GM23338 (cell line): ENCODE data around the gene OR2L5.

Experiments
- EZH2 ChIP-seq: fragments of 200-600 bp; sonication (generic); IDR thresholded peaks from one replicate; pipeline ENCODE4 v1.8.0; 2017; ENCODE audit warnings: antibody characterized with exemption, mild to moderate bottlenecking, low read depth; ENCODE audit not compliant: unreplicated experiment
- EZH2phosphoT487 ChIP-seq: fragments of 200-600 bp; sonication (generic); IDR thresholded peaks from one replicate; pipeline ENCODE4 v1.8.1; 2018; ENCODE audit warnings: antibody characterized with exemption; ENCODE audit not compliant: unreplicated experiment
- JUNB ChIP-seq: IDR thresholded peaks from one replicate; pipeline ENCODE4 v1.6.1; 2016; ENCODE audit warnings: antibody characterized with exemption; ENCODE audit not compliant: unreplicated experiment
- POLR2AphosphoS5 ChIP-seq: IDR thresholded peaks from 2 replicates; pipeline ENCODE4 v1.6.1; 2016; ENCODE audit warnings: antibody characterized with exemption, low read depth
- STAT1 ChIP-seq: IDR thresholded peaks from one replicate; pipeline ENCODE4 v1.6.1; 2016; ENCODE audit warnings: antibody characterized with exemption; ENCODE audit not compliant: unreplicated experiment
- ZNF114 ChIP-seq: fragments of 250-450 bp; sonication (Bioruptor Pico); IDR thresholded peaks from 2 replicates; pipeline ENCODE4 v1.5.0; 2020; ENCODE audit warnings: mild to moderate bottlenecking, moderate library complexity
- TF ChIP-seq, protein P1 (sequence below), 2 experiments: fragments of 200-600 bp in 1 of 2; sonication (generic) in 1 of 2; conservative IDR thresholded peaks; 2 replicates each; pipeline versions ENCODE4 v1.5.1 to v1.6.1; 2016 to 2017; ENCODE audit warnings: antibody characterized with exemption in 2 of 2, low read depth in 2 of 2, mild to moderate bottlenecking in 2 of 2, moderate library complexity in 1 of 2
- TF ChIP-seq, protein P2 (sequence below): IDR thresholded peaks from one replicate; pipeline ENCODE4 v1.6.1; 2018; ENCODE audit warnings: antibody characterized with exemption; ENCODE audit not compliant: unreplicated experiment

DNA sequence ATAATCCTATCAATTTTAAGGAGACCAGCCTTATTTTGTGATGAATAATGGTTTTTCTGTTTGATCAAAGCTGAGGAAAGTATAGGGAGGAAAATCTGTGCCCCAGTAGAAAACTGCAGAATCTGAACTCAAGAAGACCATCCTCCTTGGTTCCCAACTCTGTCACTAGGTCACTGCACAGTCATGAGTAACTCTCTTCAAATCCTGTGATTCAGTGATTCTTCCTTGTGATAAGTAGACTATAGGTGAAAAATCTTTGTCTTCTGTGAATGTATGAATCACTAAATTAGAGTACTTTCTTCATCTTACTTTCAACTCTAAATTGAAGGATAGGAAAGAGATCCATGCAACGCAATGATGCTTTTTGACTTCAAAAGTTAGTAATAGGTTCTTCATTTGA, 13.3 kb upstream of the OR2L5 start:
- TF ChIP-seq, protein P1, sequence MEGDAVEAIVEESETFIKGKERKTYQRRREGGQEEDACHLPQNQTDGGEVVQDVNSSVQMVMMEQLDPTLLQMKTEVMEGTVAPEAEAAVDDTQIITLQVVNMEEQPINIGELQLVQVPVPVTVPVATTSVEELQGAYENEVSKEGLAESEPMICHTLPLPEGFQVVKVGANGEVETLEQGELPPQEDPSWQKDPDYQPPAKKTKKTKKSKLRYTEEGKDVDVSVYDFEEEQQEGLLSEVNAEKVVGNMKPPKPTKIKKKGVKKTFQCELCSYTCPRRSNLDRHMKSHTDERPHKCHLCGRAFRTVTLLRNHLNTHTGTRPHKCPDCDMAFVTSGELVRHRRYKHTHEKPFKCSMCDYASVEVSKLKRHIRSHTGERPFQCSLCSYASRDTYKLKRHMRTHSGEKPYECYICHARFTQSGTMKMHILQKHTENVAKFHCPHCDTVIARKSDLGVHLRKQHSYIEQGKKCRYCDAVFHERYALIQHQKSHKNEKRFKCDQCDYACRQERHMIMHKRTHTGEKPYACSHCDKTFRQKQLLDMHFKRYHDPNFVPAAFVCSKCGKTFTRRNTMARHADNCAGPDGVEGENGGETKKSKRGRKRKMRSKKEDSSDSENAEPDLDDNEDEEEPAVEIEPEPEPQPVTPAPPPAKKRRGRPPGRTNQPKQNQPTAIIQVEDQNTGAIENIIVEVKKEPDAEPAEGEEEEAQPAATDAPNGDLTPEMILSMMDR (conservative IDR thresholded peaks at IDR 0.05; ENCODE audit: low read depth in 2 of 2) = no peak
- TF ChIP-seq POLR2AphosphoS5 (no peak), EZH2phosphoT487 (no peak), EZH2 (no peak), JUNB (no peak), STAT1 (no peak), ZNF114 (CRISPR knock-in tag) (no peak)
- TF ChIP-seq, protein P2, sequence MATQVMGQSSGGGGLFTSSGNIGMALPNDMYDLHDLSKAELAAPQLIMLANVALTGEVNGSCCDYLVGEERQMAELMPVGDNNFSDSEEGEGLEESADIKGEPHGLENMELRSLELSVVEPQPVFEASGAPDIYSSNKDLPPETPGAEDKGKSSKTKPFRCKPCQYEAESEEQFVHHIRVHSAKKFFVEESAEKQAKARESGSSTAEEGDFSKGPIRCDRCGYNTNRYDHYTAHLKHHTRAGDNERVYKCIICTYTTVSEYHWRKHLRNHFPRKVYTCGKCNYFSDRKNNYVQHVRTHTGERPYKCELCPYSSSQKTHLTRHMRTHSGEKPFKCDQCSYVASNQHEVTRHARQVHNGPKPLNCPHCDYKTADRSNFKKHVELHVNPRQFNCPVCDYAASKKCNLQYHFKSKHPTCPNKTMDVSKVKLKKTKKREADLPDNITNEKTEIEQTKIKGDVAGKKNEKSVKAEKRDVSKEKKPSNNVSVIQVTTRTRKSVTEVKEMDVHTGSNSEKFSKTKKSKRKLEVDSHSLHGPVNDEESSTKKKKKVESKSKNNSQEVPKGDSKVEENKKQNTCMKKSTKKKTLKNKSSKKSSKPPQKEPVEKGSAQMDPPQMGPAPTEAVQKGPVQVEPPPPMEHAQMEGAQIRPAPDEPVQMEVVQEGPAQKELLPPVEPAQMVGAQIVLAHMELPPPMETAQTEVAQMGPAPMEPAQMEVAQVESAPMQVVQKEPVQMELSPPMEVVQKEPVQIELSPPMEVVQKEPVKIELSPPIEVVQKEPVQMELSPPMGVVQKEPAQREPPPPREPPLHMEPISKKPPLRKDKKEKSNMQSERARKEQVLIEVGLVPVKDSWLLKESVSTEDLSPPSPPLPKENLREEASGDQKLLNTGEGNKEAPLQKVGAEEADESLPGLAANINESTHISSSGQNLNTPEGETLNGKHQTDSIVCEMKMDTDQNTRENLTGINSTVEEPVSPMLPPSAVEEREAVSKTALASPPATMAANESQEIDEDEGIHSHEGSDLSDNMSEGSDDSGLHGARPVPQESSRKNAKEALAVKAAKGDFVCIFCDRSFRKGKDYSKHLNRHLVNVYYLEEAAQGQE = no peak
